ENCODE results near the gene NGDN. TPM values are rescaled to one million over a fixed set of nuclear protein-coding genes. Genes with fewer than 3 reads are reported as not detected.

The NGDN gene
- total RNA-seq, 4 donors from 2014 or later = 34.0 to 41.7 (median 37.3) TPM

- intact Hi-C loops (cut with DNase I; ENCODE audit: low total_unique reads) = loop anchor here (10.0 kb wide), 1 partner anchor 145 kb away; the partner anchor contains the start of gene PABPN1
- WGBS, 2 donors = 2 to 4% methylated on average over 11 of the region's 11 CpGs
- H3K4me3 ChIP-seq (ENCODE audit: low read depth, poor library complexity, severe bottlenecking) = peak overlapping the region; percentile 91
- no peak for DNase-seq (ENCODE audit: low spot score in 2 of 2)
- no peak for TF ChIP-seq CTCF (IDR thresholded peaks at IDR 0.05)
Measured at GRCh38 chr14:23469906-23470403, 452 bp downstream of the NGDN start.

DNA sequence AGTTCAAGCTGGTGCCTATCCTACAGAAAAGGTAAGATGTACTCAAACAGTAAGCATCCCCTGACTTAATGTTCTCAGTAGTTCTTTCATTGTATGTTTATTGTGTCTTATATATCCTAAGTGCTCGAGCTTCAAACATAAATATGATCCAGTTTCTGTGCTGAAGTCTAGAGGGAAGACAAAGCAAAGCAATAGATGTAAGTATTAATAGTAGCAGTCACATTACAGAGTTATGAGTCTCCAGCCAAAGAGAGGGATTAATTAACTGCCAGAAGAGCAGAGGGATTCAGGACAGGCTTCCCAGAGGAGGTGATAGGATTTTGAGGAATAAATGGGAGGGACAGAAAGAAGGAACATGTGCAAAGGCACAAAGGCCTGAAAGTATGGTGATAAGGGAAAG lies 1.4 kb downstream of the NGDN start:
- intact Hi-C loops (cut with DNase I; ENCODE audit: low total_unique reads) = loop anchor here (10.0 kb wide), 1 partner anchor 146 kb away; the partner anchor contains the start of gene PABPN1
- WGBS, 2 donors = 79 to 80% methylated on average over 1 of the region's 1 CpG
- TF ChIP-seq CTCF (IDR thresholded peaks at IDR 0.05) (no peak), POLR2A (IDR thresholded peaks at IDR 0.05) (no peak)
- no peak overlapping the region for H3K4me3 ChIP-seq (ENCODE audit: low read depth, poor library complexity, severe bottlenecking)
- DNase-seq (ENCODE audit: low spot score in 2 of 2) = no peak

DNA sequence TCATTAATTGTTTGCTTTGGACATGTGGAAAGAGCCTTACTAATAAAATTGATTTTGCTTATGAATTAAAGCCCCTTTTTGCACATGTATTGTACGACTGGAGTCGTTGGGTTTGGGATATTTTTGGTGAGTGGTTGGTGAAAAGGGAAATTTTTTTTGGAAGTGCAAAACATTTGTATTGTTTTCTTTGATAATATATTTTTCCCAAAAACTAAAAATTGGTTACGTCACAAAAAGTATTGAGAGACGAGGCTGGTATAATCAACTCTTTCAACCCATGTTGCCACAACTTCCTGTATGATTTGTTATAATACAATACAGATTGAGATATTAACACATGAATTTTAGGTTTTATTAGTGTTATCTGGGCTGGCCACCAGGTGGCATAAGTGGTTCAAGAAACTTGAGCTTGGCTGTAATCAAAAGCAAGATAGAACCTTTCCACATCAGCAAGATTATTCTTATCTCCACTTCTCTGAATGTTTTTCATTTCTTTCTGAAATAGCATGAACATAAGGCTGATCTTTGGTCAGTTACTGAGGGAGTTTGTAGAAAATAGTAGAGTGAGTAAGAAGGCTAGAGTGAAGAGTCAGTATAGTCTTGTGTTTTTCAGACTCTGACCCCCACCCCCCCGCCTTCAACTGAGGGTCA lies 8.7 kb downstream of the NGDN start:
- WGBS, 2 donors = 26 to 33% methylated on average over 5 of the region's 5 CpGs

GRCh38 chr14:23481362-23481970 lies 12.0 kb downstream of the NGDN start:
- TF ChIP-seq POLR2A (IDR thresholded peaks at IDR 0.05) = no peak
- TF ChIP-seq CTCF (IDR thresholded peaks at IDR 0.05) = no peak

More for the DNA sequence above, 8.7 kb downstream of the NGDN start:
- intact Hi-C loops (cut with DNase I; ENCODE audit: low total_unique reads) = loop anchor here (5.0 to 10.0 kb wide), 2 partner anchors 79 to 153 kb away; partner anchors contain the start of genes PABPN1 and THTPA
- no peak overlapping the region for H3K4me3 ChIP-seq (ENCODE audit: low read depth, poor library complexity, severe bottlenecking)
- no peak for TF ChIP-seq CTCF (IDR thresholded peaks at IDR 0.05)
- no peak for TF ChIP-seq POLR2A (IDR thresholded peaks at IDR 0.05)
- DNase-seq (ENCODE audit: low spot score in 2 of 2) = peak in 1 of 2 donors; percentile 49

GRCh38 chr14:23481979-23482822 lies 12.7 kb downstream of the NGDN start:
- H3K4me3 ChIP-seq (ENCODE audit: low read depth, poor library complexity, severe bottlenecking) = no peak overlapping the region
- intact Hi-C loops (cut with DNase I; ENCODE audit: low total_unique reads) = no loop called here
- TF ChIP-seq CTCF (IDR thresholded peaks at IDR 0.05) (no peak), POLR2A (IDR thresholded peaks at IDR 0.05) (no peak)
- DNase-seq (ENCODE audit: low spot score in 2 of 2) = no peak
- WGBS, 2 donors = 65 to 72% methylated on average over 7 of the region's 7 CpGs

More at GRCh38 chr14:23481362-23481970, 12.0 kb downstream of the NGDN start:
- intact Hi-C loops (cut with DNase I; ENCODE audit: low total_unique reads) = no loop called here
- no peak overlapping the region for H3K4me3 ChIP-seq (ENCODE audit: low read depth, poor library complexity, severe bottlenecking)
- DNase-seq (ENCODE audit: low spot score in 2 of 2) = no peak
- 61 to 73% methylated on average over 3 of the region's 3 CpGs for WGBS, 2 donors

All from lower leg skin (tissue), 4 donors.